ENCODE measurements around the gene TLE4.
"Not testable (repeated sequence)": the region's sequence is repeated elsewhere in the genome, so short reads cannot be mapped to it uniquely, and the experiment has no call there.

TLE4 gene

DNA sequence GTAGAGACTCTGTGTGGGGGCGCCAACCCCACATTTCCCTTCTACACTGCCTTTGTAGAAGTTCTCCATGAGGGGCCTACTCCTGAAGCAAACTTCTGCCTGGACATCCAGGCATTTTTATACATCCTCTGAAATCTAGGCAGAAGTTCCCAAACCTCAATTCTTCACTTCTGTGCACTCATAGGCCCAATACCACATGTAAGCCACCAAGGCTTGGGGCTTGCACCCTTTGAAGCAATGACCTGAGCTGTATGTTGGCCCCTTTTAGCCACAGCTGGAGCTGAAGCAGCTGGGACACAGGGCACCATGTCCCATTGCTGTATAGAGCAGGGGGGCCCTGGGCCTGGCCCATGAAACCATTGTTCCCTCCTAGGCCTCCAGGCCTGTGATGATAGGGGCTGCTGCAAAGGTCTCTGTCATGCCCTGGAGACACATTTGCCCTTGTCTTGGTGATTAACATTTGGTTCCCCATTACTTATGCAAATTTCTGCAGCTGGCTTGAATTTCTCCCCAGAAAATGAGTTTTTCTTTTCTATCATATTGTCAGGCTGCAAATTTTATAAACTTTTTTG is 180.2 kb downstream of the TLE4 start:
- not testable (repeated sequence) for DNase-seq

DNA sequence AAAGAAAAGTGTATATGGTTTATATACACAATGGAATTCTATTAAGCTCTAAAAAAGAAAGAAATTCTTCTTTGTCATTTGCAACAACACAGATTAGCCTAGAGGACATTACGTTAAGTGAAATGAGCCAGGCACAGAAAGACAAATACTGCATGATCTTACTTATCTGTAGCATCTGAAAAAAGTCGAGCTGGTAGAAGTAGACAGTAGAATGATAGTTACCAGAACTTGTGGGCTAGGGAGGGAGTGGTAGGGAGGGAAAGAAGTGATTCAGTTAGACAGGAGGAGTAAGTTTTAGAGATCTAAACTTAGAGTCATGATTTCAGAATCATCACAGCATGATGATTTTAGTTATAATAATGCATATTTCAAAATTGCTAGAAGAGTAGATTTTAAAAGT is 184.6 kb downstream of the TLE4 start:
- DNase-seq, result no peak

DNA sequence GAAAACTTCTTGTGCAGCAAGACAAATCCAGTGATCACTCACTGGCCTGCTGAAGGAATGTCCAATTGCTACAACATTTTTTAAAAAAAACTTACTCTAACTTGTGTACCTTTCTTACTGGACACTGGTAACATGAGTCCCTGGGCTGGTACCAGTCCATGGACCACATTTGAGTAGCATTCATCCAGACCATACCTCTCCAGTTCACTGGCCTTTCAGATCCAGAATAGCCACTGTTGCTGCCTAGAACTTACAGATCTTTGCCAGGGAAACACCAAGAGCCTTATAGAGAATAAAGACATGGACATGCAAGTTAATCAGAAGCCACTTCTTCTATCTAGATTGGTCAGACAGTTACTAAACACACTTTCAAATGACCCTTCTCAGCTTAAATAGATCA is 185.3 kb downstream of the TLE4 start:
- no peak for DNase-seq

DNA sequence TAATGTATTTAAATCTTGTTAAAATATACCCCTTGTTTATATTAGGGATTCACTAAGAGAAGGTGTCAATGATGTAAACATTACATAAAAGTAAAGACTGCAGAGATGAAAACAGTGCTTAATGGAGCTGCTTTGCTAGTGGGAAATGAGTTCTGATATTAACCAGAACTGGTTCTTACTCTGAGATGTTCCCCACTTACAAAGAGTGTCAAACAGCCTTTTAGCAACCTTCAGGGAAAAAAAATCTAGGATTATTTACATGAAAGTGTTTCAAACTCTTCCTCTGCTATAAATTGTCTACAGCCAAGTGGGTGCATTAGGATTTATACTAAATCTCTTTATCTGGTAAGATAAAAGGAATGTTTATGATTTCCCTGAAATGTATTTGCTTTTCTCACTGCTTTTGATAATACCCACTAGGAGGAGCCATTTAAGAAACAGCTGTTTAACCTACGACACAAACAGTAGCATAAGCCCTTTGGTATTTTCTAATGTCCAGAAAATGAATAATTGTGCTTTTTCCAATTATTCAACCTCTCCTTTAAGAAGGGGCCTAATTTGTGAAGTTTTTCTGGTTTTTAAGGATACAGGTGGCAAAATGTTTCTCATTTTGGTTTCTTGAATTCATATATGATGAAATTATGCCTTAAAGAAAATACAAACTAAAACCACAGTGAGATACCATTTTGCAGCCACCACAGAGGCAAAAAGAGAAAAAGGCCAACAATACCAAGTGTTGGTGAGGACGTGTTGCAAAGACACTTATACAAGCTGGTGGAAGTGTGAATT is 186.3 kb downstream of the TLE4 start:
- DNase-seq, result no peak

DNA sequence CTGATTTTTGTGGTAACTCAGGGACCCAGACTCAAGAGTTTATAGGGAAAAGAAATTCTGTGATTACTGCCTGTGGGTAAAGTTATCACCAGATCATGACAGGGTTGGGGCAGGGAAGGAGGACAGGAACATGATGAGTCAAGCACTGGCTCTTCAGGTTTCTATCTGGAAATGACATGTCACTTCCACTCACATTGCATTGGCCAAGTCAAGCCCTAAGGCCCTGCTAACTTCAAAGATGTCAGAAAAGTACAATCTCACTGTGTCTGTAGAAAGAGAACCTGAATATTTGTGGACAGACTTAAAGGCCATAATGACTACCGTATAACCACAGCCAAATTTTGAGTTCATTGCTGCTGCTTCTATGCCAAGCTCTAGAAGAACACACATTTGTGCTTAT is 187.7 kb downstream of the TLE4 start:
- no peak for DNase-seq

DNA sequence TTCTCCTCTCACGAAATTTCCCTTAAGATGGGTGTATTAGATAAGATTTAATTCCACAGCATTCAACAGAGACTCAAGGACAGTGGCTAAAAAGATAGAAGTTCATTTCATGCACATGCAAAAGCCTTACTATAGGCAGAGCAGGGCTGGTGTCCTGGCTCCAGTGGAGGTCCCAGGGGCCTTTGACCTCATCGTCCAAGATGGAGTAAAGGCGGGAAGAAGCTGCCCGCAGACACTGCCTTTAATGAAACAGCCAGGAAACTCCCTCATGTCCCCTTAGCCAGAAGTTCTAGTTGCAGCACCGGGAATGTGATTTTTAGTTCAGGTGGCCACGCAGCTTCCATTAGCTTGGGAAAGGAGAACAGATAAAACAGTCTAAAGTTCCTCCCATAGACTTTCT is 190.3 kb downstream of the TLE4 start:
- no peak for DNase-seq

DNA sequence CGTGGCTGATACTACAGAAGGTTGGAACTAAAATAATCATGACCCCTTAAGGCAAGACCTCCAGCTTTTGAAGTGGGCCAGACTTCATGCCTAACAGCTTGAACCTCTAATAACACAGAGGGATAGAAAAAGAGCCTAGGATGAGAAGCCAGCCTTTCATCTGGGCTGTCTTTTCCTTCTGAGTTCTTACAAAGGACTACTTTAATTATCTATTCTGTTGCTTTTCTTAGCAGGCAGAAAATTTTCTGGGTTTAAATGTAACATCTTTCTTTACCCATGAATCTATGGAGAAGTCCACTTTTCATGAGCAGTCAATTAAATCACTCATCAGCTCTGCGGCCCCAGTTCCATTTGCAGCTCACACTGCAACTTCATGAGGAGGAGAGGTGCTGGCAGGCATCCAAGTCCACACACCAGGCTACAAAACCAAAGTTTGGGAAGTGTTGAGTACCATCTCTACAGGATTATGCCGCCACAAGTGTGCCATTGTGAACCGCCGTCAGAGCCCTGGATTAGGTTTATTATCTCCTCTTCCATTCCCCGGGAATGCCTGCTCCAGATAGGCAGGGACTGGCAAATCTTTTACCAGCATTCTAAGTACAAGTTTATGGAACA is 192.0 kb downstream of the TLE4 start:
- DNase-seq, result no peak

DNA sequence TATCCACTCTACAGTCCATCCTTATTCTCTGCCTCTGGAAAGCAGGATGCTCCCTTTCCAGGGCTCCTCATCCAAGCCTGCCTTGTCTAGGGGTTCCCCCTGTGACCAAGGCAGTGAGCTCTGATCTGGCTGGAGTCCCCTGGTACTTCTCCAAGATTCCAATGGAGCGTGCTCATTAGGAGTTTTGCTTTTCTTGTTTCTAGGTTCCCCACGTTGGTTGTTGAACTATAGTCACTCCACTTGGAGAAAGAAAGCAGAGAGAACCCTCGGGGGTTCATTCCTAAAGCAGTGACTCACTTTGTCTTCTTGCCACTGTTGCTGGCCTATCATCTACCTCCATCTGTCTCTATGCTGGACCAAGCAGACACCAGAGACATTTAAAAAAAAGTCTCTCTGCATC is 192.6 kb downstream of the TLE4 start:
- no peak for DNase-seq

DNA sequence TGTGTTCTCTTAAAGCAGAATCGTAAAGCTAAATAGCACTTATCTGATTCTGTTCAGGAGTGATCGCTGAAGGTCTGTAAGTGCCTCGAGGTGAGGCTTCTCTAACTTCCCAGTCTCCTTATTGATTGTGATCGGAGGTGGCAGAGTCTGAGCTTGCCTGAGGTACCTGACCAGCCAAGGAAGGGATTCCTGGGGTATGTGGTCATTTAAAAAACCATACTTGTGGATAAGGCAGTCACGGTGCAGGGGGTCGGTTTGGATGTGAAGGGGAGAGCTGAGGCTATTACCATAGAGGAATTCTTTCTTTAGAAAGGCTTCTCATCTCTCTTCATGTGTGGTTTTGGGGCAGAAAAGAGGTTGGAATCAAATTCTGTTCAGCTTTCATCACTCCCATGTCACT is 193.7 kb downstream of the TLE4 start:
- no peak for DNase-seq

DNA sequence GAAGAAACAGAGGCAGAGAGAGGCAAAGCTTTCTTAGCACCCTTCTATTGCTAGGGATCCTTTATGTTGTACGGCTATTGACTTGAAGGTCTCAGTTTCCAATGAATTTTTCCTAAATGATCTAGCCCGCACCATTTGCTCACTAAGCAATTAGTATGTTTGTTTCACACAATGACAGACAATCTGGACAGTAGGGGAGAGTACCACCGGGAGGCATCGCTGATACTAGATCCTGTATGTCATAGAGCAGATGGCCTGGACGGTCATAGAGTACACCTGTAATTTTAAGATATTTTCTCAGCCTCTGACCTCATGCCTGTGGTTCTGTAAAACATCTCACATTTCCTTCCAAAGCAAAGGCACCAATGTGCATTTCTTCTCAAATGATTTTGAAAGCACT is 194.3 kb downstream of the TLE4 start:
- no peak for DNase-seq

DNA sequence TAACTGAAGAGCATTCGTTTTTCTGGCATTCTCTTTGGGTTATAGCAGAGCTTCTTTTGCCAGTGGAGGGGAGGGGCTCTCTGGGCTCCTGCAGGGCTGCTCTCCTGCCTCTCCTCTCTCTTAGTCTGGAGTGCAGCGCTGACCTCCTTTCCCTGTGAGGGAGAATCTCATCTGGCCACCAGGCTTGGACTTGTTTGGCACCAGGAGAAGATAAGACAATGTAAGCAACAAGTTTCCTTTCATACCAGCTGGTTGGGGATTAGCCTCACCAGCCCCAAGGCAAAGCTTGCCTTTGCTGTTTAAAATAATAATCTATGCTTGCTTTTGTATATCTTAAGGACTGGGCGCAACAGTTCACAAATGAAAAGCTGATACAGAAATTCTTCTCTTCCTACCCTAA is 196.4 kb downstream of the TLE4 start:
- no peak for DNase-seq

DNA sequence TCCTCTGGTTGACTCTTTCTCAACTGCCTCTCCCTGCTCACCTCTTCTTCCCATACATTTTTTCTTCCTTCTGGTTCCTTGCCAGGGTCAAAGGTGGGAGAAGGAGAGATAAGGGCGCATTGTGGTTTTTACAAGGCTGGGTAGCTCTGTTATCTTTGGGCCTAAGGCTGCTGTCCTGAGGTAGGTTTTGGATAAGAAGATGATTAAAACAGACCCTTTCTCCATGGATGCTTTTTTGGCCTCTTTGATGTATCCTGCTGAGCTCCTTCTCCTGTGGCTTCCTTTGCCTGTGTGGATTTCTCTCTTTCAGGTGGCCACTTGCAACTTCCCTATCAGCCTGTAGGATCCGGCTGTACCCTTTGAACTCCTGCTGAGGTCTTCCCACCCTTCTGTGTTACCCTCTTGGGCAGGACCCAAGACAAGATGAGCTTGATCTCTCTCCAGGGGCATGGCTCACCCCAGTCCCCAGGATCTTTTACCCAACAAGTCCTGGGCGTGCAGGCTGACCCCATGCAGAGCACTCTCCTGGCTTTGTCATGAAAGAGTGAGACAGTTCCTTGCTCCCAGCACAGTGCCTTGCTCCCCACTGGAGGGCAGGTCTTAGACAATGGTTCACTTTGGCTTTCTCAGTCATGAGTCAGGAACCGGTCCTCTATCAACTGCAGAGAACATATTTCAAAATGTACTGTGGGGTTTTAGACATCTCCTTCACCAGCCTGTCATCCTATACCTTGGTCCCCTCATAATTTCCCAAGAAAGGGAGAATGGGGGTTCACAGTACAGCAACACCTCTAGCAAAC is 197.9 kb downstream of the TLE4 start:
- DNase-seq, result no peak

DNA sequence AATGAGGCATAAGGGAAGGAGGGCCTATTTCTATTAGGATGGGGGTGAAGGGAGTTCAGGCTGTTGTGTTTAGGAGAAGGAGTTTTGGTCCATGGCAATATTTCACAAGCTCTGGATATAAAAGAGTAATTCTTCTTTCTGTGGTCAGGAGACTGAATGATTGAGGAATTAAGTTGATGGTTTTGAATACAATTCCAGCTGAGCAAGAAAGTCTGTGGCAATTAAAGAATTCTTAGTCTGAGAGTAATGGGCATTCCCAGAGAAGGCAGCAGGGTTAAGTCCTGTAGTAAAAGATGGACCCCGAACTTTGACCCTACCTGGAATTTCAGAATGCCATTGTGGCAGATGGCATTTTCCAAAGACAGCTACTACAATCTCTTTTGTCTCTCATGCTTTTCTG is 202.6 kb downstream of the TLE4 start:
- DNase-seq, result no peak

Data from activated effector memory CD4-positive, alpha-beta T cell treated with Interleukin-2 at 50 U/mL for 16 hours (primary cell).